ENCODE data around the gene SART3.

The SART3 gene

GRCh38 chr12:108602976-108603704 lies 42.2 kb upstream of the SART3 start:
- no peaks in the 10 kb centered on the region for H3K4me1 ChIP-seq (ENCODE audit: insufficient read depth, low read length)
- H3K4me3 ChIP-seq (ENCODE audit: low read length), result no peak overlapping the region
- H3K27me3 ChIP-seq (ENCODE audit: insufficient read depth, low read length), result no peaks in the 10 kb centered on the region
- no peaks in the 10 kb centered on the region for H3K9me3 ChIP-seq (ENCODE audit: insufficient read depth, low read depth, low read length)
- H3K9ac ChIP-seq (ENCODE audit: low read depth, low read length), result no peak overlapping the region
- no peaks in the 10 kb centered on the region for H3K36me3 ChIP-seq (ENCODE audit: insufficient read depth, low read depth, low read length)
- no peak overlapping the region for H3K27ac ChIP-seq (ENCODE audit: low read length)

DNA sequence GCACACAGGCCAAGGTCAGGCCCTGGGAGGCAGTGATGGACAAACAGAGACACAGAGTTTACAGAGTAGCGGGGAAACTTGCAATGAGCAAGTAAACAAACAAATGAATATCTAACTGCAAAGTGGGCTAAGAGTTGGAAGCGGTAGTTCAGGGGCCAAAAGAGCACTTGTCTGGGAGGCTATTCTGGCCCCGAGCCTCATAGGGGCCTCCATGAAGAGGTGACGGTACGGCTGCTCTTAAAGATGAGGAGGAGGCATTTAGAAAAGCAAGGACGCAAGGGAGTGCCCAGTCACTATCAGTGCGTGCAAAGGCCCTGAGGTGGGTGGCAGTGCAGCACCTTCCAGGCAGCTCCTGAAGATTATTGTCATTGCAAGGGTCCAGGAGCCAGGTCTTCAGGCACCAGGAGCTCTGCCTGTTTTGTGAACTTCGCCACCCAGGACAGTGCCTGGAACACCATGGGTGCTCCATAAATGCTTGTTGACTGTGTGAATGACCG lies 41.3 kb upstream of the SART3 start:
- Histone ChIP-seq H3K27ac (ENCODE audit: low read length) (no peak overlapping the region), H3K9ac (ENCODE audit: low read depth, low read length) (no peak overlapping the region), H3K36me3 (ENCODE audit: insufficient read depth, low read depth, low read length) (no peaks in the 10 kb centered on the region), H3K4me1 (ENCODE audit: insufficient read depth, low read length) (no peaks in the 10 kb centered on the region), H3K9me3 (ENCODE audit: insufficient read depth, low read depth, low read length) (no peaks in the 10 kb centered on the region), H3K27me3 (ENCODE audit: insufficient read depth, low read length) (no peaks in the 10 kb centered on the region), H3K4me3 (ENCODE audit: low read length) (no peak overlapping the region)

- Histone ChIP-seq H3K27me3 (ENCODE audit: insufficient read depth, low read length) (no peaks in the 10 kb centered on the region), H3K9me3 (ENCODE audit: insufficient read depth, low read depth, low read length) (no peaks in the 10 kb centered on the region), H3K27ac (ENCODE audit: low read length) (no peak overlapping the region), H3K36me3 (ENCODE audit: insufficient read depth, low read depth, low read length) (no peaks in the 10 kb centered on the region), H3K4me1 (ENCODE audit: insufficient read depth, low read length) (no peaks in the 10 kb centered on the region), H3K9ac (ENCODE audit: low read depth, low read length) (no peak overlapping the region), H3K4me3 (ENCODE audit: low read length) (no peak overlapping the region)
Observed at GRCh38 chr12:108600702-108601007, 39.7 kb upstream of the SART3 start.

- Histone ChIP-seq H3K9ac (ENCODE audit: low read depth, low read length) (no peak overlapping the region), H3K27me3 (ENCODE audit: insufficient read depth, low read length) (no peaks in the 10 kb centered on the region), H3K4me1 (ENCODE audit: insufficient read depth, low read length) (no peaks in the 10 kb centered on the region), H3K27ac (ENCODE audit: low read length) (no peak overlapping the region), H3K4me3 (ENCODE audit: low read length) (no peak overlapping the region), H3K36me3 (ENCODE audit: insufficient read depth, low read depth, low read length) (no peaks in the 10 kb centered on the region), H3K9me3 (ENCODE audit: insufficient read depth, low read depth, low read length) (no peaks in the 10 kb centered on the region)
Observed at GRCh38 chr12:108599948-108600701, 39.2 kb upstream of the SART3 start.

- H3K4me3 ChIP-seq (ENCODE audit: low read length), result no peak overlapping the region
- H3K9ac ChIP-seq (ENCODE audit: low read depth, low read length), result no peak overlapping the region
- no peaks in the 10 kb centered on the region for H3K27me3 ChIP-seq (ENCODE audit: insufficient read depth, low read length)
- H3K27ac ChIP-seq (ENCODE audit: low read length), result no peak overlapping the region
- H3K36me3 ChIP-seq (ENCODE audit: insufficient read depth, low read depth, low read length), result no peaks in the 10 kb centered on the region
- H3K9me3 ChIP-seq (ENCODE audit: insufficient read depth, low read depth, low read length), result no peaks in the 10 kb centered on the region
- no peaks in the 10 kb centered on the region for H3K4me1 ChIP-seq (ENCODE audit: insufficient read depth, low read length)
Observed at GRCh38 chr12:108599541-108599940, 38.6 kb upstream of the SART3 start.

DNA sequence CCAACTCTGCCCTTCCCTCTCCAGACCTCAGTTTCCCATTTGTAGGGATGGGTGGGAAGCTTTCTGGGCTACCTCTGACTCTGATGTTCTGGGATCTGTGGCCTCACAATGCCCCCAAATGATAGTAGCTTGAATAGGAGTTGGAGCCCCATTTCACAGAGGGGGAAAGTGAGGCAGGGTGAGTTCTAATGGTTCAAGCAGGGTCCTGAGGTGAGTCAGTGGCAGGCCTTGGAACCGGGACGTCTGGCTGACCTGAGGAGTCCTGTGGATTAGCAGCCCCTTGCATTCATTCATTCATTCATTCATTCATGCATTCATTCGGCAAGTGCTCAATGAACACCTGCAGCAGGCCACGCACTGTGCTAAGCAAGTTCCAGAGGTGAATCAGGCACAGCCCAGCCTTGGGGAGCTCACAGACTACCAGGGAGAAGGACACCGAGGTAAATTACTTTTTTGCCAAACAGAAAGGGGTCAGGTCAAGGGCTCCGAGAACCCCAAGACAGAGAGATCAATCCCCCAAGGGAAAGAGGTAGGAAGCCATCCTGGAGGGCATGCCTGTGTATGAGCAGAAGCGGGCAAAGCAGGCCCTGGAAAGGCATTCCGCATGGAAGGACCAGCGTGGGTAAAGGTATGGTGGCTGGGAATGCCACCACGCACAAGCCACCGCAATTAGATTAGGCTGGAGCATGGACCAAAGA lies 37.7 kb upstream of the SART3 start:
- Histone ChIP-seq H3K4me3 (ENCODE audit: low read length) (no peak overlapping the region), H3K27ac (ENCODE audit: low read length) (no peak overlapping the region), H3K36me3 (ENCODE audit: insufficient read depth, low read depth, low read length) (no peaks in the 10 kb centered on the region), H3K4me1 (ENCODE audit: insufficient read depth, low read length) (no peaks in the 10 kb centered on the region), H3K9ac (ENCODE audit: low read depth, low read length) (no peak overlapping the region), H3K27me3 (ENCODE audit: insufficient read depth, low read length) (no peaks in the 10 kb centered on the region), H3K9me3 (ENCODE audit: insufficient read depth, low read depth, low read length) (no peaks in the 10 kb centered on the region)

- no peaks in the 10 kb centered on the region for H3K4me1 ChIP-seq (ENCODE audit: insufficient read depth, low read length)
- no peak within 1 kb of the TSS for H3K27ac ChIP-seq (ENCODE audit: low read length)
- no peak within 1 kb of the TSS for H3K4me3 ChIP-seq (ENCODE audit: low read length)
- H3K9ac ChIP-seq (ENCODE audit: low read depth, low read length), result no peak within 1 kb of the TSS
- no peaks in the 10 kb centered on the region for H3K27me3 ChIP-seq (ENCODE audit: insufficient read depth, low read length)
- H3K36me3 ChIP-seq (ENCODE audit: insufficient read depth, low read depth, low read length), result no peaks in the 10 kb centered on the region
- no peaks in the 10 kb centered on the region for H3K9me3 ChIP-seq (ENCODE audit: insufficient read depth, low read depth, low read length)
Observed at GRCh38 chr12:108597559-108598471, 36.8 kb upstream of the SART3 start, which contains the start of gene TMEM119. Gene TMEM119 (minus strand): TSS chr12:108598084. CDS start chr12:108592383, 5,701 bp downstream.

DNA sequence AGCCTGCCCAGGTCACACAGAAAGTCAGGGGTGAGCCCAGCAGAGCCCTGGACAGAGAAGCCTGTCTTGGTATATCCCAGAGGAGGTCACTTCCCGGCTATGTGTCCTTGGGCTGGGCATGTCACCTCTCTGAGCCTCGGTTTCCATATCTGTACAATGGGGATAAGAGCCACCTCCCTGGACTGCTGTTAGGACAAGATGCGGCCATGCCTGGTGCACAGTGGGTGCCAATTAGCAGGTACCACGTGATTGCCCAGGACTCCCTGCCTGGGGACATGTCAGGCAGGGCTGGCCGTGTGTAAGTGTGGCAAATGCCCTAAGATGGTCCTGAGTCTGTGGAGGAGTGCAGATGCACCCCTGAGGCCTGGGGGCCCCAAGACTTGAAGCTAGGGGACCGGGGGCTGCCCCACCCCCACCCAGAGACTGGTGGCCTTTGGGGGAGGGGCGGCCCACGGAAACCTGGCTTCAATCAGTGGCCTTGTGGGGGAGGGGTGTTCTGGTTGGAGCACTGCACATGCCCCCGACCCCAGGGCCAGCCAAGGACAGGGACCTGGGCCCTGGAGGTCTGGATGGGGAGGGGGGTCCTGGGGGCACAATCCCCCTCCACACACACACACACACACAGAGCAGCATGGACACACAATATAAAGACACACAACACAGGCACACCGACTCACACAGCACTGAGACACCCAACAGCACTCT lies 36.0 kb upstream of the SART3 start:
- no peak overlapping the region for H3K4me3 ChIP-seq (ENCODE audit: low read length)
- no peaks in the 10 kb centered on the region for H3K4me1 ChIP-seq (ENCODE audit: insufficient read depth, low read length)
- H3K9me3 ChIP-seq (ENCODE audit: insufficient read depth, low read depth, low read length), result no peaks in the 10 kb centered on the region
- H3K9ac ChIP-seq (ENCODE audit: low read depth, low read length), result no peak overlapping the region
- H3K27ac ChIP-seq (ENCODE audit: low read length), result no peak overlapping the region
- no peaks in the 10 kb centered on the region for H3K36me3 ChIP-seq (ENCODE audit: insufficient read depth, low read depth, low read length)
- H3K27me3 ChIP-seq (ENCODE audit: insufficient read depth, low read length), result no peaks in the 10 kb centered on the region

DNA sequence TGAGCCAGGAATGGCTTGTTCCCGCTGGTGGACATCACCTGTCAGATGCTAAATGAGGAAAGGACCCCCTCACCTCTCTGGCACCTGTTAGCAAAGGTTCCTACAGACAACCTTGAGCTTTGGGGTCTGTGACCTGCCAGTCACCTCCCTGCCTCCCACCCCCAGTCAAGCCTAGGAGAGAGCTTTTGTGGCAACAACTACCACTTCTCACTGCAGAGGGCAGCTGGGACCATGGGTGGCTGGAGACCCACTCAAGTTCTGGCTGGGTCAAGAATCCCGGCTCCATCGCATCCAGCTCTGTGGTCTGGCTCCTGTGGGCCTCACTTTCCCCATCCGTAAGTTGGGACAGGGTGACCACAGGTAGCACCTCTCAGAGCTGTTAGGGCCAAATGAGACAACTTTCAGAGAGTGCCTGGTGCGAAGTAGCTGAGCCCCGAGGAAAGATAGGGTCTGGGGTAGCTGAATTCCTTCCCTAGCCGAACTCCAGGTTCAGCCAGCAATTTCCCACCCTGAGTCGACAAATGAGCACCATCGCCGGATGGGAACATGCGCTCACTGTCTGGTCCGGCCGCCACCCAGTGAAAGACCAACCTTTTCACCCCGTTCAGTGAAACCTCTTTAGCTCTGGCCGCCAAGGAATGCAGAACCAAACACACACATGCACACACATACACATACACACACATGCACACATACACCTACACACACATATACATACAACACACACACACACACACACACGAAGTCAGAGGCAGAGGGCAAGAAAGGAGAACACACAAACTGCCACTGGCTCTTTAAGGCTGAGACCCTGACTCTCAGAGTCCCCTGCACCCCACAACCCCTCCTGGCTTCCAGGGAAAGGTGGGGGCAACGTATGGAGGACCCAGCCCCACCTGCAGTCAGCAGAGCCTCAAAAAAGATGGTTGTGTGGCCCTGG lies 35.0 kb upstream of the SART3 start:
- no peaks in the 10 kb centered on the region for H3K36me3 ChIP-seq (ENCODE audit: insufficient read depth, low read depth, low read length)
- H3K27ac ChIP-seq (ENCODE audit: low read length), result no peak overlapping the region
- H3K4me3 ChIP-seq (ENCODE audit: low read length), result no peak overlapping the region
- H3K9ac ChIP-seq (ENCODE audit: low read depth, low read length), result no peak overlapping the region
- no peaks in the 10 kb centered on the region for H3K9me3 ChIP-seq (ENCODE audit: insufficient read depth, low read depth, low read length)
- no peaks in the 10 kb centered on the region for H3K27me3 ChIP-seq (ENCODE audit: insufficient read depth, low read length)
- H3K4me1 ChIP-seq (ENCODE audit: insufficient read depth, low read length), result no peaks in the 10 kb centered on the region
